Activated CD8-positive, alpha-beta T cell treated with anti-CD3 and anti-CD28 coated beads for 36 hours (primary cell): Measurements from ENCODE around the gene NAA25. TPM values are rescaled to one million over a fixed set of nuclear protein-coding genes. Genes with fewer than 3 reads are reported as not detected.

ENCODE experiments used
- ATAC-seq: fragments of 200-7000 bp; cut with Tn5 transposase; one replicate; pipeline ENCODE4 v1.10.0; 2021; ENCODE audit warnings: mild to moderate bottlenecking, moderate library complexity
- CTCF ChIA-PET: fragments of 350-600 bp; sonication (Branson Sonifier 250); formaldehyde crosslinking; loops from one replicate; lab custom pipeline; 2021; ENCODE audit warnings: antibody characterized with exemption; lab: Charles Lee
- POLR2A ChIA-PET: fragments of 350-600 bp; sonication (Branson Sonifier 250); formaldehyde crosslinking; loops from one replicate; lab custom pipeline; 2021; ENCODE audit warnings: antibody characterized with exemption; lab: Charles Lee
- DNase-seq: peaks from one replicate; pipeline ENCODE4 v3.0.0-alpha.2; 2020
- H3K27ac Mint-ChIP-seq: one replicate; pipeline ENCODE4 v1.8.0; 2021; ENCODE audit warnings: mild to moderate bottlenecking, mixed read lengths
- H3K27me3 Mint-ChIP-seq: one replicate; pipeline ENCODE4 v1.8.0; 2021; ENCODE audit warnings: mixed read lengths
- H3K36me3 Mint-ChIP-seq: one replicate; pipeline ENCODE4 v1.8.0; 2021; ENCODE audit warnings: low read depth, mixed read lengths
- H3K4me1 Mint-ChIP-seq: one replicate; pipeline ENCODE4 v1.8.0; 2021; ENCODE audit warnings: low read depth, mixed read lengths
- H3K4me3 Mint-ChIP-seq: one replicate; pipeline ENCODE4 v1.8.0; 2021; ENCODE audit warnings: mild to moderate bottlenecking, moderate library complexity, mixed read lengths
- H3K9me3 Mint-ChIP-seq: one replicate; pipeline ENCODE4 v1.8.0; 2021; ENCODE audit warnings: mixed read lengths
- intact Hi-C: fragments of 100-400 bp; cut with micrococcal nuclease; formaldehyde crosslinking; loops from one replicate; pipeline ENCODE4 v1.10.0; 2022
- total RNA-seq, 2 experiments: library from RNA; stranded (reverse); gene quantifications; one replicate each; pipeline ENCODE4 v1.2.3, GENCODE V29; 2021
- TF ChIP-seq, protein P1 (sequence below): fragments of 200-600 bp; IDR thresholded peaks from one replicate; pipeline ENCODE4 v1.8.0; 2022; ENCODE audit warnings: antibody characterized with exemption, mild to moderate bottlenecking

The NAA25 gene
- total RNA-seq, 2 experiments from 2014 or later, result 46.0 to 48.3 TPM

DNA sequence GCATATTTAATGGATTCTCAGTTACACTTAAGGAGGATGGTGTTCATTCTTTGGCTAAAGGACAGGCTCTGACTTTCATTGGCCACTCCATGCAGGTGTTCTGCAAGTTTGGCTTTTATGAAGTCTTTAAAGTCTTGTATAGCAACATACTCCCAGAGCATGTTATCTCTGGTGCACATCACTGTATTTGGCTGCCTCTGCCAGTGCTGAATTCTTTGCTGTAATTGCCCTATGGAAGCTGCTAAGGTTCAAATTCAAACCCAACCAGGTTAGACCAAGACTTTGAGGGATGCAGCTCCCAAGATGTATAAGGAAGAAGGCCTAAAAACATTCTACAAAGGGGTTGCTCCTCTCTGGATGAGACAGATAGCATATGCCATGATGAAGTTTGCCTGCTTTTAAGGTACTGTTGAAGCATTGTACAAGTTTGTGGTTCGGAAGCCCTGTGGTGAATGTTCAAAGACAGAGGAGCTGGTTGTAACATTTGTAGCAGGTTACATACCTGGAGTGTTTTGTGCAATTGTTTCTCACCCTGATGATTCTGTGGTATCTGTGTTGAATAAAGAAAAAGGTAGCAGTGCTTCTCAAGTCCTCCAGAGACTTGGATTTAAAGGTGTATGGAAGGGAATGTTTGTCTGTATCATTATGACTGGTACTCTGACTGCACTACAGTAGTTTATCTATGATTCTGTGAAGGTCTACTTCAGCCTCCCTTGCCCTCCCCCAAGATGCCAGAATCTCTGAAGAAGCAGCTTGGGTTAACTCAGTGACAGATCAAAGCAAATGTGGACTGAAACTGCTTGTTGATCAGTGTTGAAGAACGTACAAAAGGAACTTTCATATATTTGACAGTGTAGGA is 115.1 kb downstream of the NAA25 start:
- H3K27me3 Mint-ChIP-seq, result no peaks in the 10 kb centered on the region

DNA sequence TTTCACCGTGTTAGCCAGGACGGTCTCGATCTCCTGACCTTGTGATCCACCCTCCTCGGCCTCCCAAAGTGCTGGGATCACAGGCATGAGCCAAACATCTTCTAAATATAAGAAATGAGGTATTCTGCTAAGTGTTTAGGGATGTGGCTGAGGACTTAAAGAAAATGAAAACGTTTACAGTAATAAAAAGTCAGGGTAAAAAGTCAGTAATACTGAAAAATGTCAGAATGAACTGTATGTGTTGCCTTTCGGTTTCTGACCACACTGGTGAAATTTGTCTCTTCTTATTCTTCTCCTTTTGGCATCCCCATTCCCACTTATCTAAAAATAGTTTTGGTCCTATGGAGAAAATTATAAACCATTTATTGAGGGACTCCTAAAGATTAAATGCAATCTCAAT is 116.1 kb downstream of the NAA25 start:
- H3K4me1 Mint-ChIP-seq, result peaks cover 54% of the 10 kb centered on the region
- no peak overlapping the region for H3K4me3 Mint-ChIP-seq
- no peaks in the 10 kb centered on the region for H3K9me3 Mint-ChIP-seq
- H3K27me3 Mint-ChIP-seq, result no peaks in the 10 kb centered on the region
- DNase-seq, result no peak
- TF ChIP-seq, protein P1, sequence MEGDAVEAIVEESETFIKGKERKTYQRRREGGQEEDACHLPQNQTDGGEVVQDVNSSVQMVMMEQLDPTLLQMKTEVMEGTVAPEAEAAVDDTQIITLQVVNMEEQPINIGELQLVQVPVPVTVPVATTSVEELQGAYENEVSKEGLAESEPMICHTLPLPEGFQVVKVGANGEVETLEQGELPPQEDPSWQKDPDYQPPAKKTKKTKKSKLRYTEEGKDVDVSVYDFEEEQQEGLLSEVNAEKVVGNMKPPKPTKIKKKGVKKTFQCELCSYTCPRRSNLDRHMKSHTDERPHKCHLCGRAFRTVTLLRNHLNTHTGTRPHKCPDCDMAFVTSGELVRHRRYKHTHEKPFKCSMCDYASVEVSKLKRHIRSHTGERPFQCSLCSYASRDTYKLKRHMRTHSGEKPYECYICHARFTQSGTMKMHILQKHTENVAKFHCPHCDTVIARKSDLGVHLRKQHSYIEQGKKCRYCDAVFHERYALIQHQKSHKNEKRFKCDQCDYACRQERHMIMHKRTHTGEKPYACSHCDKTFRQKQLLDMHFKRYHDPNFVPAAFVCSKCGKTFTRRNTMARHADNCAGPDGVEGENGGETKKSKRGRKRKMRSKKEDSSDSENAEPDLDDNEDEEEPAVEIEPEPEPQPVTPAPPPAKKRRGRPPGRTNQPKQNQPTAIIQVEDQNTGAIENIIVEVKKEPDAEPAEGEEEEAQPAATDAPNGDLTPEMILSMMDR, result no peak
- H3K36me3 Mint-ChIP-seq, result peaks cover 4% of the 10 kb centered on the region
- intact Hi-C loops, result no loop called here
- peak; percentile 22 for ATAC-seq
- ChIA-PET POLR2A (interaction anchor here (0.6 to 3.5 kb wide), 3 partner anchors 9 to 262 kb away, joined by 3 to 27 read pairs (median 5); partner anchors contain the start of genes ERP29 and TMEM116), CTCF (interaction anchor here (1.1 to 1.4 kb wide), 4 partner anchors 9 to 22 kb away, joined by 3 to 6 read pairs (median 4); partner anchors contain the start of genes ERP29 and TMEM116)
- H3K27ac Mint-ChIP-seq, result peak overlapping the region; percentile 35

More for the DNA sequence above, 115.1 kb downstream of the NAA25 start:
- Mint-ChIP-seq H3K27ac (peak overlapping the region; percentile 79), H3K9me3 (no peaks in the 10 kb centered on the region), H3K4me1 (peaks cover 63% of the 10 kb centered on the region), H3K36me3 (peaks cover 4% of the 10 kb centered on the region), H3K4me3 (peak overlapping the region; percentile 75)
- DNase-seq (peak; percentile 49), ATAC-seq (peak; percentile 78)
- CTCF ChIA-PET, result interaction anchor here (1.1 to 2.0 kb wide), 5 partner anchors 8 to 48 kb away, joined by 3 to 6 read pairs (median 4); no protein-coding TSS in a partner anchor
- intact Hi-C loops, result no loop called here
- POLR2A ChIA-PET, result interaction anchor here (1.0 to 3.5 kb wide), 4 partner anchors 9 to 43 kb away, joined by 3 to 27 read pairs (median 4); partner anchors contain the start of genes ERP29 and TMEM116
- TF ChIP-seq, protein P1, result no peak

DNA sequence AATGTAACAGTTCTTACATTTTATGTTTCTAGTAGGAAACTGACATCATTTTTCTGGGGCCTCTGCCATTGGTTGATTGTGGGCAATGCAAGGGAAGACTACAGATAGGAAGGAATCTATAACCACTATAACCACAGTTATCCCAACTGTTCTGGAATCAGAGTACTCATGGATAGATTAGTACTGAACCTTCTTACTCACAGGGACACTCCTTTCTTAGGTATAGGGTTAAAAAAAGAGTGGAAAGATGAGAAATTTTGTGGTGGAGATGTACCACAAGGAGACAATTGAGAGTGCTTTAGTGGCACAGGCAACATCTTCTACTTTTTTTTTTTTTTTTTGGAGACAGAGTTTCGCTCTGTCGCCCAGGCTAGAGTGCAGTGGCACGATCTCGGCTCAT is 116.6 kb downstream of the NAA25 start:
- Mint-ChIP-seq H3K36me3 (peaks cover 4% of the 10 kb centered on the region), H3K4me1 (peaks cover 51% of the 10 kb centered on the region), H3K4me3 (no peak overlapping the region), H3K27ac (peak overlapping the region; percentile 6), H3K9me3 (no peaks in the 10 kb centered on the region), H3K27me3 (no peaks in the 10 kb centered on the region)
- intact Hi-C loops, result no loop called here
- ATAC-seq, result peak; percentile 28
- ChIA-PET CTCF (interaction anchor here (1.4 kb wide), 2 partner anchors 22 to 47 kb away, joined by 4 to 6 read pairs; partner anchors contain the start of genes ERP29 and TMEM116), POLR2A (interaction anchor here (0.6 to 3.5 kb wide), 5 partner anchors 9 to 261 kb away, joined by 3 to 27 read pairs (median 3); partner anchors contain the start of genes ERP29 and TMEM116)
- no peak for DNase-seq
- TF ChIP-seq, protein P1, result no peak

DNA sequence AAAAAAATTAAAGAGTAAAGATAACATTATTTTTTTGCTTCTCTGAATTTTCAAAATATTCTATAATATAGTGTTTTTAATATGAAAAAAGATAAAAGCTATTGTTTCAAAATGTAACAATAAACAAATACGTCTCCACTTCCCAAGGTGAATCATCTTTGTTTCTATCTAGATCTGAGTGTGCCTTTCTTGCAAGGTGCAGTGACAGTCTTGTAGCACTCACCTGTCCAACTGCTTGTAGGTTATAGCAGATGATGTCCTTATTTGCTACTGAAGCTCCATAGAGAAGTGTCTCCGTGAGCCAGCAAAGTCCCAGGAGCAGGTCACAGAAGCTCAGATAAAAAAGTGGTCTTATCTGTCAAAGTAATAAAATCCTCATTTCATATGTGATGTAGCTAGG is 117.0 kb downstream of the NAA25 start:
- ChIA-PET POLR2A (interaction anchor here (0.6 to 3.5 kb wide), 5 partner anchors 10 to 261 kb away, joined by 3 to 27 read pairs (median 3); partner anchors contain the start of genes ERP29 and TMEM116), CTCF (interaction anchor here (1.4 kb wide), 2 partner anchors 23 to 46 kb away, joined by 4 to 6 read pairs; partner anchors contain the start of genes ERP29 and TMEM116)
- no peaks in the 10 kb centered on the region for H3K9me3 Mint-ChIP-seq
- DNase-seq (no peak), ATAC-seq (peak; percentile 38)
- peaks cover 47% of the 10 kb centered on the region for H3K4me1 Mint-ChIP-seq
- no peak overlapping the region for H3K27ac Mint-ChIP-seq
- intact Hi-C loops, result no loop called here
- H3K36me3 Mint-ChIP-seq, result peaks cover 4% of the 10 kb centered on the region
- no peak overlapping the region for H3K4me3 Mint-ChIP-seq
- H3K27me3 Mint-ChIP-seq, result no peaks in the 10 kb centered on the region
- TF ChIP-seq, protein P1, result no peak
